GM10266 (cell line): Measurements from ENCODE around the gene YWHAH.

Experiments used
- DNase-seq: peaks from one replicate; pipeline ENCODE4 v3.0.0; 2012; ENCODE audit errors: extremely low spot score
- CTCF ChIP-seq: IDR thresholded peaks from 2 replicates; pipeline ENCODE4 v1.5.1; 2012; ENCODE audit warnings: mild to moderate bottlenecking, low read depth; ENCODE audit not compliant: control insufficient read depth, insufficient read depth; ENCODE audit errors: missing control alignments

The YWHAH gene

GRCh38 chr22:31929167-31929930 lies 15.0 kb upstream of the YWHAH start:
- DNase-seq, result no peak
- no peak for TF ChIP-seq CTCF

- no peak for TF ChIP-seq CTCF
- no peak for DNase-seq
These were observed 11.5 kb upstream of the YWHAH start for GRCh38 chr22:31932863-31933262.

- TF ChIP-seq CTCF, result no peak
- DNase-seq, result no peak
These were observed 10.9 kb upstream of the YWHAH start for GRCh38 chr22:31933406-31933805.

DNA sequence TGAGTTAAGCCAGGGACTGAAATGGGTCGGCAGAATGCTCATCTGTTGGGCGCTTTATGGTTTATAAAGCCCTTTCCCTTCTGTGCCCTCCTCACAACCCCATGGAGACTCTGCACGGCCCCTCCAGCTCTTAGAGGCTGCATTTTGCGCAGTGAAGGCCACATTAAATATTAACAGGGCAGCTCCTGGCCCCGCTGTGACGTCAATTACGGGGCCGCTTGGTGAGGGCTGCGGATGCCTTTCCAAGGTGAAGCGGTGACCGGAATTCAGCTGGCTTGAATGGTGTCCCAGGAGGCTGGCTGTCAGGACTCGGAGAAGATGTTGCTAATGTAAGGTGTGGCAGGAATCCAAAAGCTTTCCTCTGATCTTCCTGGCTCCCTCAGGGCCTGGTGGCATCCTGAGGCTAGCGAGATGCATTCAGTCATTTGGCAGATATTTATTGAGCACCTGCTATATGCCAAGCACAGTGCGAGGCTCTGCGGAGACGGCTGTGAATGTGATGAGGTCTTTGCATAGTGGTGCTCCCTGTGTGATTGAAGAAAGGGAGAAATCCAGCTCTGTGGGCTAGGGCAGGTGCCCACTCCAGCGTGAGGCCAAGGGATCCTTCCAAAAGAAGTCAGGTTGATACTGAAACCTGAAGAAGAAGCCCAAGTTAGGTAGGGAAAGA lies 10.4 kb upstream of the YWHAH start:
- TF ChIP-seq CTCF, result no peak
- no peak for DNase-seq

GRCh38 chr22:31935961-31936635 lies 8.2 kb upstream of the YWHAH start:
- no peak for TF ChIP-seq CTCF
- DNase-seq, result no peak

DNA sequence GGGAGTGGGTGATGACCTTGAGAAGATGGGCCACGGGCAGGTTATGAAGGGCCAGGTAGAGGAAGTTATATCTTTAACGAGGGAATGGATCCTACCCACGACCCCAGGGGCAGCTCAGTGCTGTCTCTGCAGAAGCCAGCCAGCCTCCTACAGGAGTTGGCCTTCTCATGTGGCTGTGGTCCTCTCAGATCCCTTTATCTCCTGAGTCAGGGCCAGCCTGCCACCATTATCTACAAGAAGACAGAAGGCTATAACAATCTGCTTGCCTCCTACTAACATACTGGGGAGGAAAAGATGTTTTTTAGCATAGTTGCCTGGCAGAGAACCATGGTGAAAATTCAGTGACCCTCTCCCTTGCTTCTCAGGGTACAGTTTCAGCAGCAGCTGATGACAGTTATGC lies 7.0 kb upstream of the YWHAH start:
- DNase-seq, result no peak
- no peak for TF ChIP-seq CTCF

GRCh38 chr22:31938296-31938695 lies 6.0 kb upstream of the YWHAH start:
- DNase-seq, result no peak
- no peak for TF ChIP-seq CTCF
